Loucy (cell line): Measurements from ENCODE around the gene FOXP1.

Source experiments
- H2AFZ ChIP-seq: fragments of 200-600 bp; sonication (generic); 2 replicates; pipeline ENCODE4 v1.6.0; 2016; ENCODE audit warnings: antibody characterized with exemption, mild to moderate bottlenecking, low read length, moderate library complexity
- H3F3A ChIP-seq: fragments of 200-600 bp; 2 replicates; pipeline ENCODE4 v1.6.0; 2016; ENCODE audit warnings: antibody characterized with exemption, low read depth, mild to moderate bottlenecking
- H3K27me3 ChIP-seq: fragments of 200-600 bp; sonication (generic); 2 replicates; pipeline ENCODE4 v1.6.1; 2014; ENCODE audit warnings: low read length, mild to moderate bottlenecking; ENCODE audit not compliant: insufficient read depth, poor library complexity, severe bottlenecking
- H3K36me3 ChIP-seq: fragments of 200-600 bp; sonication (generic); 2 replicates; pipeline ENCODE4 v1.6.1; 2016; ENCODE audit warnings: low read length; ENCODE audit not compliant: insufficient read depth
- H3K4me1 ChIP-seq: fragments of 200-600 bp; sonication (generic); 2 replicates; pipeline ENCODE4 v1.5.1; 2014; ENCODE audit warnings: low read length, mild to moderate bottlenecking; ENCODE audit not compliant: insufficient read depth, poor library complexity, severe bottlenecking
- H3K4me2 ChIP-seq: fragments of 200-600 bp; sonication (generic); 2 replicates; pipeline ENCODE4 v1.6.0; 2014; ENCODE audit warnings: antibody characterized with exemption, low read length, low read depth, mild to moderate bottlenecking; ENCODE audit not compliant: poor library complexity, severe bottlenecking
- H3K4me3 ChIP-seq: fragments of 200-600 bp; sonication (generic); 2 replicates; pipeline ENCODE4 v1.5.1; 2014; ENCODE audit warnings: low read length, mild to moderate bottlenecking, mixed read lengths; ENCODE audit not compliant: poor library complexity, severe bottlenecking
- H3K79me2 ChIP-seq: fragments of 200-600 bp; sonication (generic); 2 replicates; pipeline ENCODE4 v1.6.1; 2014; ENCODE audit warnings: low read length; ENCODE audit not compliant: insufficient read depth
- H3K9ac ChIP-seq: fragments of 200-600 bp; sonication (generic); 2 replicates; pipeline ENCODE4 v1.6.0; 2014; ENCODE audit warnings: mild to moderate bottlenecking, low read depth, low read length, moderate library complexity; ENCODE audit not compliant: poor library complexity, severe bottlenecking
- H3K9me2 ChIP-seq: fragments of 200-600 bp; sonication (generic); replicated peaks from 2 replicates; pipeline ENCODE4 v1.6.1; 2016; ENCODE audit warnings: low read depth, low read length, mixed read lengths
- H3K9me3 ChIP-seq: fragments of 200-600 bp; sonication (generic); 2 replicates; pipeline ENCODE4 v1.6.1; 2014; ENCODE audit warnings: mild to moderate bottlenecking, antibody characterized with exemption, low read length, low read depth; ENCODE audit not compliant: insufficient read depth
- H4K20me1 ChIP-seq: fragments of 200-600 bp; sonication (generic); 2 replicates; pipeline ENCODE4 v1.6.0; 2014; ENCODE audit warnings: antibody characterized with exemption, low read length, mild to moderate bottlenecking; ENCODE audit not compliant: insufficient read depth, poor library complexity, severe bottlenecking
- CTCF ChIP-seq: fragments of 200-600 bp; sonication (generic); conservative IDR thresholded peaks from 2 replicates; pipeline ENCODE4 v1.5.1; 2014; ENCODE audit warnings: mild to moderate bottlenecking, antibody characterized with exemption, low read length
- EZH2phosphoT487 ChIP-seq: fragments of 200-600 bp; IDR thresholded peaks from 2 replicates; pipeline ENCODE4 v1.6.1; 2018; ENCODE audit warnings: antibody characterized with exemption, mild to moderate bottlenecking, moderate library complexity, borderline replicate concordance

Gene FOXP1

DNA sequence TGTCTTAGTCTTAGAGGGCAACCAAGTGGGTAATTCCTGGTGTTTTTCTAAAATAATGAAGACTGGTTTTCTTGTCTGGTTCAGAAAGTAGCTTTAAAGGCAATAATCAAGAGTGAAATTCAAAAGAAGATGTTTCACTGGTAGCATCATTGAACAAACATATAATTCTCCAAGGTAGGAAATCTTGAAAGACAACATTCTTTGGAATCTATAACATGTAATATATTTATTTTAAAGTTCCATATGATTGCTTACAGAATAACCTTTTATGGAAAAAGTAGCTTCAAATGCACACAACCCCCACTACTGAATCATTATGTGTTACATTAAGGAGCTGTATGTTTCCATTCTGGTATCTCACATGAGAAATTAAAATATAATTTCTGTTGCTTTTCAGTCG is 13.8 kb upstream of the FOXP1 start:
- Histone ChIP-seq H3K4me2 (no peak overlapping the region), H3K4me1 (no peaks in the 10 kb centered on the region), H3K4me3 (no peak overlapping the region), H4K20me1 (no peaks in the 10 kb centered on the region), H3K9ac (no peak overlapping the region), H3K79me2 (no peaks in the 10 kb centered on the region), H2AFZ (no peak overlapping the region), H3K9me3 (no peaks in the 10 kb centered on the region), H3K36me3 (no peaks in the 10 kb centered on the region), H3K27me3 (no peaks in the 10 kb centered on the region), H3F3A (no peaks in the 10 kb centered on the region), H3K9me2 (no peaks in the 10 kb centered on the region)
- no peak for TF ChIP-seq EZH2phosphoT487
- TF ChIP-seq CTCF = no peak

DNA sequence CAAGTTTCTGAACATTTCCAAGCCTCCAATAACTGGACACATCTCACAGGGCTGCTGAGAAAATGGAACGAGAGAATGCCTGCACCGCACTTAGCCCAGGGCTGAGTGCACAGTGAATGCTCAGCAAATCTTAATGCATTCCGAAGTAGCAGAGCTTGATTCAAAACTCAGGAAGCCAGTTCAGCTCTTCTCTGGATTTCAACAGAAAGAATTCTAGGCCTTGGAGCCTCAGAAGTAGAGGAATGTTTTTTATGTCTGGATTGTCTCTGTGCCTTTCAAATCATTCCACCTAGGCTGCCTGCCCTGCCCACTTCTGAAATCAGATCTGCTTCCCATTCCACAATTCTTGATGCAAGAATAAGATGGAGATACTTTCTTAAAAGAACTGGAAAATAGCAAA is 9.6 kb upstream of the FOXP1 start:
- Histone ChIP-seq H3K4me2 (no peak overlapping the region), H3K9ac (no peak overlapping the region), H3K36me3 (no peaks in the 10 kb centered on the region), H3K9me2 (no peaks in the 10 kb centered on the region), H2AFZ (no peak overlapping the region), H3K79me2 (no peaks in the 10 kb centered on the region), H3F3A (no peaks in the 10 kb centered on the region), H3K9me3 (no peaks in the 10 kb centered on the region), H3K4me1 (no peaks in the 10 kb centered on the region), H3K27me3 (no peaks in the 10 kb centered on the region), H4K20me1 (no peaks in the 10 kb centered on the region), H3K4me3 (no peak overlapping the region)
- no peak for TF ChIP-seq EZH2phosphoT487
- no peak for TF ChIP-seq CTCF

- H3K36me3 ChIP-seq = no peaks in the 10 kb centered on the region
- TF ChIP-seq EZH2phosphoT487 (no peak), CTCF (no peak)
- no peaks in the 10 kb centered on the region for H4K20me1 ChIP-seq
- peaks cover 4% of the 10 kb centered on the region for H3K4me1 ChIP-seq
- no peaks in the 10 kb centered on the region for H3K9me2 ChIP-seq
- H3K27me3 ChIP-seq = no peaks in the 10 kb centered on the region
- H3K9ac ChIP-seq = no peak overlapping the region
- H3K4me2 ChIP-seq = no peak overlapping the region
- no peak overlapping the region for H3K4me3 ChIP-seq
- no peaks in the 10 kb centered on the region for H3K79me2 ChIP-seq
- H2AFZ ChIP-seq = no peak overlapping the region
- peaks cover 3% of the 10 kb centered on the region; the same call in 1 of the 2 replicates for H3F3A ChIP-seq
- H3K9me3 ChIP-seq = no peaks in the 10 kb centered on the region
Observed at GRCh38 chr3:71591101-71591500, 7.6 kb upstream of the FOXP1 start.
